HG03571 (cell line): ENCODE results near the gene RASGRF2.
"Not testable (repeated sequence)": the region's sequence is repeated elsewhere in the genome, so short reads cannot be mapped to it uniquely, and the experiment has no call there.

ENCODE experiments used
- ATAC-seq: cut with Tn5 transposase; IDR thresholded peaks from one replicate; pipeline ENCODE4 v1.9.1; 2021; ENCODE audit not compliant: unreplicated experiment

The RASGRF2 gene

DNA sequence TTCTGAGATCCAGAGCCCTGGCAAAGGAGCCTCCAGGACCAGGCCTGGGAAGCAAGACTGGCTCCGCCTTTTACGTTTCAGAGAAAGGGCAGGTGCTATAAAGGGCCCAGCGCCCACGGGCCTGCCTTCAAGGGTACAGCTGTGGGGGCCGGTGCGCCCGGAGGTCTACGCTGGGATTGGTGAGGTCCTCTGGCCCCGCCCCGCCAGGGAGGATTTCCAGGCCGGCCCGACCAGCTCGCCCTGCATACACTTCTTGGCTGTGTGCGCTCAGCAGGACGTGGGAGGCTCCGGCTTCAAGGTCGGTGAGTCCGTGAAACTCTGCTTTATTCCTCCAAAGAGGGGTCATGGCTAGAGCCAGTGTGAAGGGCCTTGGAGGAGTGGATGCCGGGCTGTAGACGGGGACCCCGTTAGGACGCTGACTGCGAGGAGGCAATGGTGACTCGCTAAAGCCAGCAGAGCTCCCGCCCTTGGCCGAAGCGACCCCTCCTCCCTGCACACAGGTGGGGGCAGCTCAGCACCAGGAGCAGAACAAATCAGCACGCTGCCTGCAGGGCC lies 273.0 kb downstream of the RASGRF2 start, which contains the start of gene CKMT2:
Gene CKMT2 (plus strand): TSS at position 243 of the 555 bp plus-strand sequence. CDS start 17,811 bp downstream, outside the sequence.
- ATAC-seq = no peak

GRCh38 chr5:81234299-81234698 lies 274.1 kb downstream of the RASGRF2 start:
- ATAC-seq = no peak

- no peak for ATAC-seq
Measured at GRCh38 chr5:81234801-81235200, 274.6 kb downstream of the RASGRF2 start.

- no peak for ATAC-seq
Measured at GRCh38 chr5:81235287-81236072, 275.3 kb downstream of the RASGRF2 start.

- ATAC-seq = no peak
Measured at GRCh38 chr5:81238460-81238859, 278.3 kb downstream of the RASGRF2 start.

DNA sequence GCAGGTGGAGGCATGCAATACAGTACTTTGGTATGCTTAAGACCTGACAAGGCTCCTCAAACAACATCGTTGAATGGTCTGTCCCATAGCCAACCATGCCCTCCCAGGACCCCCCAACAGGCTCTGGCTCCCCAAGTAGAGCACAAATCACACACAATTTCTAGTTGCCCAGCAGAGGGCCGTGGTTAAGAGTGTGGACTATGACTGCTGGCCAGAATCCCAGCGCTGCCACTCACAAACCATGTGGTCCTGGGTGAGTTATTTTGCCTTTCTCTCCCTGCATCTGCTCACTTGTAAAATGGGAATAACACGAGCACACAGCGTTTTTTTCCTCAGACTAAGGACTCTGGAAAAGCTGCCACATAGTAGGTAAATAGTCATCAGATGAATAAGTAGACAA lies 279.4 kb downstream of the RASGRF2 start:
- ATAC-seq = no peak

DNA sequence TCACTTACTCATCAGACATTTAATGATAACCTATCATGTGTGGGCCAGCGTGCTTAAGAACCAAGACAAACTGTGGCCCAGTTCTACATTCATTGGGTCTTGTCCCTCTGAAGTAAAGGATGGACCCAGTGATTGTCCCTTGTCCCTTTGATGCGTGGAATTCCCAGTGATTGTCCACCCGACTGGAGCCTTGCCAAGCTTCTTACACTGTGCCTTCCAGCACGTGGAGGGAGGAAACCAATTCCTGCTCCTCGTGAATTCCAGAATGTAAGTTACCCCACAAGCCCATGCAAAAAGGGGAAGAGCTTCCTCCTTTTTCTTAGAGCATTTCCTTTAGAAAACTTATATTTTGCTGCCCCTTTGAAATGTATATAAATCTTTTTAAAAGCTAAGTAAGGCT lies 280.8 kb downstream of the RASGRF2 start:
- ATAC-seq = no peak

GRCh38 chr5:81241961-81242648 lies 281.9 kb downstream of the RASGRF2 start:
- no peak for ATAC-seq

DNA sequence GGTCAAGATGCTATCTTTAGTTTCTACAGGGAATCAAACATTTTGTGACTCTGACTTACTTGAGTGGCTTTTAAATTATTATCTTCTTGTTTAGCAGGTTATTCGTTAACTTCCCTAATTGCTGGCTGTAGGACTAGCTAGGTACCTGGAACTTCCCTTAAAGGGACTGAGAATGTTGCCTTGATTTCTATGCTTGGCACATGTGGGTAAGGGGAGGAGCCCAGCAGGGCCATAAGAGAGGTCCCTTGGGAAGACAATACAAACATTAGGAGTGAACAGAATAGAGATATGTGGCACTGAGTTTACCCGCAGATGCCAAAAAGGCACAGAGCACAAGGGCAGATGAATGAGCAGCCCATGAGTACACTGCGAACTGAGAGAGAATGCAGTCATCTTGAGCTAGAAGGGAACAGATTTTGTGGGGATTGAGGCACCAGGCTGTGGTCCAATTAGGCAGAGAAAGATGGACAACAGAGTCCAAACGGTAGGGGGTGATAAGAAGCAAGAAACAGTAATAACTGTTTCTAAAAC lies 282.8 kb downstream of the RASGRF2 start:
- no peak for ATAC-seq

GRCh38 chr5:81244451-81244850 lies 284.3 kb downstream of the RASGRF2 start:
- ATAC-seq = no peak

GRCh38 chr5:81245871-81246235 lies 285.7 kb downstream of the RASGRF2 start:
- ATAC-seq = no peak

- ATAC-seq = no peak
Measured at GRCh38 chr5:81246697-81247096, 286.5 kb downstream of the RASGRF2 start.

DNA sequence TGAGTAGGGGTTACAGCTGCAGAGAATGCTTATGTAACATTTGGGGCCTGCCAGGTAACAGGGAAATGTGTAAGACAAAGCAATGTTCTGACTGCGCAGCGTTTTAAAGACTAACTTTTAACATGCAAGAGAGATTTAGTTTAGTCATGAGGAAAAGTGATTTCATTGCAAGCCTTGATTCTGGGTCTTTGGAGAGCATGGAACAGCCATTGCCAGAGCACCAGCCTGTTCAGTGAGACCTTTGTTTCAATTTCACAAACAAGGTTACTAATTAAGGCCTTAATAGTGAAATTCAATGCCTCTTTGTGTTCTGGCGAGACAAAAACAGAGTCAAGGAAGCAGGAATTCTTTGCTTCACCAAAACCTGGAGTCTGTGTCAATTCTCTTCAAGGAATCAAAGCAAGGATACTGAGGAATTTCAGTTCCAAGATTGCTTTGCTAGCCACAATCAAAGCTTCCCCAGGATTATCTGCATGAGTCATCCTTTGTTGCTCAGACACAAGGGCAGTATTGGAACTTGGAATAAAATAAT lies 287.3 kb downstream of the RASGRF2 start:
- ATAC-seq = no peak

DNA sequence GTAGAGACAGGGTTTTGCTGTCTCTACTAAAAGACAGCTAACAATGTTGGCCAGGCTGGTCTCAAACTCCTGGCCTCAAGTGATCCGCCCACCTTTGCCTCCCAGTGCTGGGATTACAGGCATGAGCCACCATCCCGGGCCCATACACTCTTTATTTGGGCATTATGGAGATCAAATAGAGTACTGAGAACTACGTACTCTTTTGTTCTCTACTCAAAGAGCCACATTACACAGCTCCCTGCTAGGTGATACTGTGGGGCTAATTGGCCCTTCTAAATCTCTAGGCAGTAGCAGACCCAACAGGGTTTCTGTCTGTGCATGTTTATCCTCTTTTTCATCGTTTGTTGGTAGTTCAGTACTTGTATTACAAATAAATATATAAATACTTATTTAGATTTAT lies 289.1 kb downstream of the RASGRF2 start:
- ATAC-seq = no peak

DNA sequence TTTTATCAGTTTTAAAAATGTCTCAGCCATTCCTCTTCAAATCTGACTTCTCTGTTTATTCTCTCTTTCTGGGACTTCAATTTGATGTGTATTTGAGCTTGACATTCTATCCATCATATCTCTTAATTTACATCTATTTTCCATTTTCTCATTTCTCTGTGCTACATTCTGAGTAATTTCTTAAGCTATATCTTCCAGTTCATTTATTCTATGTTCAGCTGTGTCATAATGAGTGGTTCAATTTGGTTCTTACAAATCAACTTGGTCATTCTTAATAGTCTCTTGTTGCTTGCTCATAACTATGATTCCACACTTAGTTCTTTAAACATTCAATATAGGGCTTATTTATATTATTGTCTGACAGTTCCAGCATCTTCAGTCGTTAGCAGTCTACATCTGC lies 289.8 kb downstream of the RASGRF2 start:
- ATAC-seq = no peak

- ATAC-seq = no peak
Measured at GRCh38 chr5:81251922-81252321, 291.8 kb downstream of the RASGRF2 start.

DNA sequence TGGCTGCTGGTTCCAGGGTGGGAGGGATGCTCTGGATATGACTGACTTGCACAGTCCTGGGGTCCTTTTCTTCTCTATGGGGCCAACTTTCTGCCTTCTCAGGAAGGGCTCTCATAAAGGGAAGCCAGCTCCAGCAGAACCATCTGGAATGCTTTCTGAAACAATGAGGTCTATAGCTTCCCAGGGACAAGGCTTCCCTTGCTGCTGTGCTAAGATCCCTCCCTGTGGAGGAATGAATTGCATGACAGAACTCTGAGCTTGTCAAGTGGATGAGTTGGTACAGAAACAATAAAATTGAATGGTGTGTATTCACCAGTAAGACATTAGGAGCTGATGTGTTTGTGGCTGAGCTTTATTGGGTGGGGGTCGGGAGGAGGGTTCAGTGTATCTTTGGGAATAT lies 292.7 kb downstream of the RASGRF2 start:
- ATAC-seq = no peak

- ATAC-seq = no peak
Measured at GRCh38 chr5:81253875-81254274, 293.7 kb downstream of the RASGRF2 start.

DNA sequence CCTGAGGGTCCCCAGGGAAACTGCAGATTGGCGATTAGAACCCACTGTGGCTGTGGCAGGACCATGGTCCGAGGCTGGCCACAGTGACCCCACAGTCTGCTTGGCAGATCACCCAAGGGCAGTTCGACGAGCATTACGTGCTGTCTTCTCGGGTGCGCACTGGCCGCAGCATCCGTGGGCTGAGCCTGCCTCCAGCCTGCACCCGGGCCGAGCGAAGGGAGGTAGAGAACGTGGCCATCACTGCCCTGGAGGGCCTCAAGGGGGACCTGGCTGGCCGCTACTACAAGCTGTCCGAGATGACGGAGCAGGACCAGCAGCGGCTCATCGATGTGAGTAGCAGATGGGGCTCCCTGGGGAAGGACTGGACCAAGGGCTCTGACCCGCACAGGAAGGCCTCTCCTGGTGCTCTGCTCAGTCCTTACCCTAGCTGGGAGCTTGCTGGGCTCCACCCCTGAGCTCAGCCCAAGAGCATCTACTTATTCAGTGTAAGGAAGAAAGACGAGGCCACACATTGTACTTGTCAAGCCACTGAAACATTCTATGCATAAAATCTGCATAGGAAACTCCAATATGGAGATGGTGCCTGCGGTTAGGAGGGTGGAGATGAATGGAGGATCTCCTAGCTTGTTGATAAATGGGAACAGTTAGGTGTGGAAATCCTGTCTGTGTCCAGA lies 294.9 kb downstream of the RASGRF2 start:
- ATAC-seq = no peak

DNA sequence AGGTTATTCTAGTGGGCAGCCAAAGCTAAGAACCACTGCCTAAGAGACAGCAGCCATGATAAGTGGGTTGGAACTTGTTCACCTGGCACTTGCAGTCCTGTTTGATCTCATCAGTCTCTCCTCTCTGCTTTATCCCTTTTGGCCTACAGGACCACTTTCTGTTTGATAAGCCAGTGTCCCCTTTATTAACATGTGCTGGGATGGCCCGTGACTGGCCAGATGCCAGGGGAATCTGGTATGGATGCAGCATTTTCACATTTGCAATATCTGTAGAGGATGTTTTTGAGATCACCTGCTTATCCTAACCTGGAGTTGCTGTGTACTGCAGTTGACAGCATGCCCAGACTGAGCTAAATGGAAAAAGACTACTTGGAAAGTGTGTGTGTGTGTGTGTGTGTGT lies 296.6 kb downstream of the RASGRF2 start:
- ATAC-seq = no peak

GRCh38 chr5:81262796-81263195 lies 302.6 kb downstream of the RASGRF2 start:
- ATAC-seq = not testable (repeated sequence)
